GM23338 (cell line): ENCODE data around the gene LRIT2. TPM values are rescaled to one million over a fixed set of nuclear protein-coding genes. Genes with fewer than 3 reads are reported as not detected.

Source experiments
- ATAC-seq: fragments of 200-7000 bp; cut with Tn5 transposase; 3 replicates; pipeline ENCODE4 v1.9.1; 2020
- DNase-seq: peaks from one replicate; pipeline ENCODE4 v3.0.0-alpha.2; 2015; ENCODE audit warnings: low spot score
- H2AFZ ChIP-seq: fragments of 200-600 bp; sonication (generic); 2 replicates; pipeline ENCODE4 v1.8.0; 2016; ENCODE audit warnings: antibody characterized with exemption, mild to moderate bottlenecking, moderate library complexity
- H3F3A ChIP-seq: fragments of 200-600 bp; sonication (generic); replicated peaks from 2 replicates; pipeline ENCODE4 v1.8.0; 2017; ENCODE audit warnings: antibody characterized with exemption, mixed run types, low read depth
- H3K27ac ChIP-seq: fragments of 200-600 bp; sonication (generic); 2 replicates; pipeline ENCODE4 v1.6.1; 2016; ENCODE audit warnings: low read depth
- H3K27me3 ChIP-seq: fragments of 200-600 bp; sonication (generic); 2 replicates; pipeline ENCODE4 v1.8.0; 2016; ENCODE audit warnings: mild to moderate bottlenecking, mixed run types, moderate library complexity; ENCODE audit not compliant: insufficient read depth
- H3K36me3 ChIP-seq: fragments of 200-600 bp; sonication (generic); 2 replicates; pipeline ENCODE4 v1.8.0; 2016; ENCODE audit warnings: mild to moderate bottlenecking; ENCODE audit not compliant: insufficient read depth
- H3K4me1 ChIP-seq: fragments of 200-600 bp; sonication (generic); 2 replicates; pipeline ENCODE4 v1.8.0; 2016; ENCODE audit warnings: mild to moderate bottlenecking, moderate library complexity; ENCODE audit not compliant: insufficient read depth
- H3K4me2 ChIP-seq: fragments of 200-600 bp; sonication (generic); 2 replicates; pipeline ENCODE4 v1.7.1; 2017; ENCODE audit warnings: mixed run types
- H3K4me3 ChIP-seq: fragments of 200-600 bp; sonication (generic); 2 replicates; pipeline ENCODE4 v1.6.1; 2016; ENCODE audit warnings: mixed run types
- H3K79me2 ChIP-seq: fragments of 200-600 bp; sonication (generic); replicated peaks from 2 replicates; pipeline ENCODE4 v1.8.0; 2017; ENCODE audit warnings: mild to moderate bottlenecking; ENCODE audit not compliant: insufficient read depth
- H3K9me2 ChIP-seq: fragments of 200-600 bp; sonication (generic); 2 replicates; pipeline ENCODE4 v1.8.0; 2017; ENCODE audit not compliant: insufficient read depth
- H4K20me1 ChIP-seq: fragments of 200-600 bp; sonication (generic); replicated peaks from 2 replicates; pipeline ENCODE4 v1.8.0; 2017; ENCODE audit warnings: mild to moderate bottlenecking; ENCODE audit not compliant: insufficient read depth
- H3K27ac Mint-ChIP-seq: 2 replicates; pipeline ENCODE4 v1.8.0; 2020; ENCODE audit warnings: inconsistent platforms, mild to moderate bottlenecking, moderate library complexity, mixed read lengths
- H3K27me3 Mint-ChIP-seq: 3 replicates; pipeline ENCODE4 v1.8.0; 2022; ENCODE audit warnings: low read depth, mild to moderate bottlenecking, moderate library complexity, mixed read lengths, inconsistent platforms; ENCODE audit not compliant: insufficient read depth, poor library complexity
- H3K36me3 Mint-ChIP-seq: 3 replicates; pipeline ENCODE4 v1.8.0; 2021; ENCODE audit warnings: low read depth, mild to moderate bottlenecking, inconsistent platforms, moderate library complexity, mixed read lengths
- H3K4me1 Mint-ChIP-seq: 3 replicates; pipeline ENCODE4 v1.8.0; 2020; ENCODE audit warnings: mild to moderate bottlenecking, inconsistent platforms, mixed read lengths
- H3K4me3 Mint-ChIP-seq: 3 replicates; pipeline ENCODE4 v1.8.0; 2021; ENCODE audit warnings: moderate library complexity, mild to moderate bottlenecking, inconsistent platforms, mixed read lengths
- H3K9me3 Mint-ChIP-seq: 3 replicates; pipeline ENCODE4 v1.8.0; 2020; ENCODE audit warnings: moderate library complexity, mild to moderate bottlenecking, inconsistent platforms, mixed read lengths
- CREB1 ChIP-seq: fragments of 250-450 bp; sonication (Bioruptor Pico); IDR thresholded peaks from 2 replicates; pipeline ENCODE4 v1.5.0; 2020; ENCODE audit warnings: low read depth, mild to moderate bottlenecking, moderate library complexity
- EZH2 ChIP-seq: fragments of 200-600 bp; sonication (generic); IDR thresholded peaks from one replicate; pipeline ENCODE4 v1.8.0; 2017; ENCODE audit warnings: antibody characterized with exemption, mild to moderate bottlenecking, low read depth; ENCODE audit not compliant: unreplicated experiment
- EZH2phosphoT487 ChIP-seq: fragments of 200-600 bp; sonication (generic); IDR thresholded peaks from one replicate; pipeline ENCODE4 v1.8.1; 2018; ENCODE audit warnings: antibody characterized with exemption; ENCODE audit not compliant: unreplicated experiment
- JUNB ChIP-seq: IDR thresholded peaks from one replicate; pipeline ENCODE4 v1.6.1; 2016; ENCODE audit warnings: antibody characterized with exemption; ENCODE audit not compliant: unreplicated experiment
- NANOG ChIP-seq: IDR thresholded peaks from 2 replicates; pipeline ENCODE4 v1.6.1; 2016; ENCODE audit warnings: antibody characterized with exemption, borderline replicate concordance
- POLR2AphosphoS5 ChIP-seq: IDR thresholded peaks from 2 replicates; pipeline ENCODE4 v1.6.1; 2016; ENCODE audit warnings: antibody characterized with exemption, low read depth
- STAT1 ChIP-seq: IDR thresholded peaks from one replicate; pipeline ENCODE4 v1.6.1; 2016; ENCODE audit warnings: antibody characterized with exemption; ENCODE audit not compliant: unreplicated experiment
- ZNF114 ChIP-seq: fragments of 250-450 bp; sonication (Bioruptor Pico); IDR thresholded peaks from 2 replicates; pipeline ENCODE4 v1.5.0; 2020; ENCODE audit warnings: mild to moderate bottlenecking, moderate library complexity
- ZNF331 ChIP-seq: fragments of 250-450 bp; sonication (Bioruptor Pico); IDR thresholded peaks from 2 replicates; pipeline ENCODE4 v1.5.0; 2020; ENCODE audit warnings: low read depth, mild to moderate bottlenecking, moderate library complexity
- polyA plus RNA-seq: library from polyadenylated mRNA; unstranded; fragments of >200 nt; fragmentation: Nextera tagmentation; extraction: Ambion mirVana; gene quantifications from 2 replicates; pipeline ENCODE4 v1.2.1, GENCODE V29; 2016
- total RNA-seq: library from RNA; depleted of rRNA; stranded (reverse); fragments of >200 nt; shearing (Covaris generic); gene quantifications from 2 replicates; pipeline ENCODE4 v1.2.3, GENCODE V29; 2014
- TF ChIP-seq, protein P1 (sequence below), 2 experiments: fragments of 200-600 bp in 1 of 2; sonication (generic) in 1 of 2; conservative IDR thresholded peaks; 2 replicates each; pipeline versions ENCODE4 v1.5.1 to v1.6.1; 2016 to 2017; ENCODE audit warnings: antibody characterized with exemption in 2 of 2, low read depth in 2 of 2, mild to moderate bottlenecking in 2 of 2, moderate library complexity in 1 of 2
- TF ChIP-seq, protein P2 (sequence below): IDR thresholded peaks from one replicate; pipeline ENCODE4 v1.6.1; 2018; ENCODE audit warnings: antibody characterized with exemption; ENCODE audit not compliant: unreplicated experiment
- TF ChIP-seq, protein P3 (sequence below): IDR thresholded peaks from 2 replicates; pipeline ENCODE4 v1.6.1; 2016; ENCODE audit warnings: antibody characterized with exemption
- TF ChIP-seq, protein P4 (sequence below): fragments of 250-450 bp; sonication (Bioruptor Pico); IDR thresholded peaks from 2 replicates; pipeline ENCODE4 v1.5.0; 2020; ENCODE audit warnings: mild to moderate bottlenecking, moderate library complexity

Gene LRIT2
- total and polyA plus RNA-seq, 2 experiments from 2014 or later = not detected

DNA sequence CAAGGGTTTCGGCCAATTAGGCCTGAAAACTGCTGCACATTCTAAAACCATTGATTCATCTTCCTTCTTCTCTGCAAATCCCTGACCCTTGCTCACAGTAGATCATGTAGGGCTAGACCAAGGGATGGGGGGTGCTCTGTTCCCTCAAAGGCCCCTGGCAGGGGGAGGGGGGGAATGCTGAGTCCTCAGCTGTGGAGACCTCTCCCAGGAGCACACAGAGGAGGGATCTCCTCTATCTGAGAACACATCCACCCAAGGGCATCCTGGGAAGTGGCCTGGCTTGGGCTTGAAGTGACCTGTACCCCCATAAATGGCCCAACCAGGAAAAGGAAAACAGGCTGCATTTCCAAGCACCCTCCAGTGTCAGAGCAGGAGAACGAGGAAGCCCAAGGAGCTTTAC lies 32.0 kb downstream of the LRIT2 start:
- peaks cover 3% of the 10 kb centered on the region; the same call in 1 of the 2 replicates for H3K4me1 ChIP-seq
- no peaks in the 10 kb centered on the region for H3K36me3 ChIP-seq
- H3K4me3 ChIP-seq = no peak overlapping the region
- no peak for DNase-seq
- Mint-ChIP-seq H3K4me3 (no peak overlapping the region), H3K9me3 (no peaks in the 10 kb centered on the region), H3K4me1 (peaks cover 5% of the 10 kb centered on the region), H3K27me3 (peaks cover 40% of the 10 kb centered on the region), H3K27ac (no peak overlapping the region), H3K36me3 (no peaks in the 10 kb centered on the region)
- H3K4me2 ChIP-seq = no peak overlapping the region
- no peaks in the 10 kb centered on the region for H3K79me2 ChIP-seq
- H3K27me3 ChIP-seq = peaks cover 40% of the 10 kb centered on the region
- no peaks in the 10 kb centered on the region for H4K20me1 ChIP-seq
- TF ChIP-seq NANOG = no peak
- TF ChIP-seq POLR2AphosphoS5 = no peak
- TF ChIP-seq, protein P1, sequence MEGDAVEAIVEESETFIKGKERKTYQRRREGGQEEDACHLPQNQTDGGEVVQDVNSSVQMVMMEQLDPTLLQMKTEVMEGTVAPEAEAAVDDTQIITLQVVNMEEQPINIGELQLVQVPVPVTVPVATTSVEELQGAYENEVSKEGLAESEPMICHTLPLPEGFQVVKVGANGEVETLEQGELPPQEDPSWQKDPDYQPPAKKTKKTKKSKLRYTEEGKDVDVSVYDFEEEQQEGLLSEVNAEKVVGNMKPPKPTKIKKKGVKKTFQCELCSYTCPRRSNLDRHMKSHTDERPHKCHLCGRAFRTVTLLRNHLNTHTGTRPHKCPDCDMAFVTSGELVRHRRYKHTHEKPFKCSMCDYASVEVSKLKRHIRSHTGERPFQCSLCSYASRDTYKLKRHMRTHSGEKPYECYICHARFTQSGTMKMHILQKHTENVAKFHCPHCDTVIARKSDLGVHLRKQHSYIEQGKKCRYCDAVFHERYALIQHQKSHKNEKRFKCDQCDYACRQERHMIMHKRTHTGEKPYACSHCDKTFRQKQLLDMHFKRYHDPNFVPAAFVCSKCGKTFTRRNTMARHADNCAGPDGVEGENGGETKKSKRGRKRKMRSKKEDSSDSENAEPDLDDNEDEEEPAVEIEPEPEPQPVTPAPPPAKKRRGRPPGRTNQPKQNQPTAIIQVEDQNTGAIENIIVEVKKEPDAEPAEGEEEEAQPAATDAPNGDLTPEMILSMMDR (conservative IDR thresholded peaks at IDR 0.05; ENCODE audit: low read depth in 2 of 2) = no peak
- TF ChIP-seq, protein P2, sequence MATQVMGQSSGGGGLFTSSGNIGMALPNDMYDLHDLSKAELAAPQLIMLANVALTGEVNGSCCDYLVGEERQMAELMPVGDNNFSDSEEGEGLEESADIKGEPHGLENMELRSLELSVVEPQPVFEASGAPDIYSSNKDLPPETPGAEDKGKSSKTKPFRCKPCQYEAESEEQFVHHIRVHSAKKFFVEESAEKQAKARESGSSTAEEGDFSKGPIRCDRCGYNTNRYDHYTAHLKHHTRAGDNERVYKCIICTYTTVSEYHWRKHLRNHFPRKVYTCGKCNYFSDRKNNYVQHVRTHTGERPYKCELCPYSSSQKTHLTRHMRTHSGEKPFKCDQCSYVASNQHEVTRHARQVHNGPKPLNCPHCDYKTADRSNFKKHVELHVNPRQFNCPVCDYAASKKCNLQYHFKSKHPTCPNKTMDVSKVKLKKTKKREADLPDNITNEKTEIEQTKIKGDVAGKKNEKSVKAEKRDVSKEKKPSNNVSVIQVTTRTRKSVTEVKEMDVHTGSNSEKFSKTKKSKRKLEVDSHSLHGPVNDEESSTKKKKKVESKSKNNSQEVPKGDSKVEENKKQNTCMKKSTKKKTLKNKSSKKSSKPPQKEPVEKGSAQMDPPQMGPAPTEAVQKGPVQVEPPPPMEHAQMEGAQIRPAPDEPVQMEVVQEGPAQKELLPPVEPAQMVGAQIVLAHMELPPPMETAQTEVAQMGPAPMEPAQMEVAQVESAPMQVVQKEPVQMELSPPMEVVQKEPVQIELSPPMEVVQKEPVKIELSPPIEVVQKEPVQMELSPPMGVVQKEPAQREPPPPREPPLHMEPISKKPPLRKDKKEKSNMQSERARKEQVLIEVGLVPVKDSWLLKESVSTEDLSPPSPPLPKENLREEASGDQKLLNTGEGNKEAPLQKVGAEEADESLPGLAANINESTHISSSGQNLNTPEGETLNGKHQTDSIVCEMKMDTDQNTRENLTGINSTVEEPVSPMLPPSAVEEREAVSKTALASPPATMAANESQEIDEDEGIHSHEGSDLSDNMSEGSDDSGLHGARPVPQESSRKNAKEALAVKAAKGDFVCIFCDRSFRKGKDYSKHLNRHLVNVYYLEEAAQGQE = no peak
- TF ChIP-seq ZNF331 (CRISPR knock-in tag) = no peak
- TF ChIP-seq CREB1 (CRISPR knock-in tag) = no peak
- no peak for TF ChIP-seq JUNB
- no peak for TF ChIP-seq ZNF114 (CRISPR knock-in tag)
- TF ChIP-seq EZH2phosphoT487 = no peak
- TF ChIP-seq EZH2 = no peak
- TF ChIP-seq, protein P3, sequence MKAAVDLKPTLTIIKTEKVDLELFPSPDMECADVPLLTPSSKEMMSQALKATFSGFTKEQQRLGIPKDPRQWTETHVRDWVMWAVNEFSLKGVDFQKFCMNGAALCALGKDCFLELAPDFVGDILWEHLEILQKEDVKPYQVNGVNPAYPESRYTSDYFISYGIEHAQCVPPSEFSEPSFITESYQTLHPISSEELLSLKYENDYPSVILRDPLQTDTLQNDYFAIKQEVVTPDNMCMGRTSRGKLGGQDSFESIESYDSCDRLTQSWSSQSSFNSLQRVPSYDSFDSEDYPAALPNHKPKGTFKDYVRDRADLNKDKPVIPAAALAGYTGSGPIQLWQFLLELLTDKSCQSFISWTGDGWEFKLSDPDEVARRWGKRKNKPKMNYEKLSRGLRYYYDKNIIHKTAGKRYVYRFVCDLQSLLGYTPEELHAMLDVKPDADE = no peak
- TF ChIP-seq STAT1 = no peak
- TF ChIP-seq, protein P4, sequence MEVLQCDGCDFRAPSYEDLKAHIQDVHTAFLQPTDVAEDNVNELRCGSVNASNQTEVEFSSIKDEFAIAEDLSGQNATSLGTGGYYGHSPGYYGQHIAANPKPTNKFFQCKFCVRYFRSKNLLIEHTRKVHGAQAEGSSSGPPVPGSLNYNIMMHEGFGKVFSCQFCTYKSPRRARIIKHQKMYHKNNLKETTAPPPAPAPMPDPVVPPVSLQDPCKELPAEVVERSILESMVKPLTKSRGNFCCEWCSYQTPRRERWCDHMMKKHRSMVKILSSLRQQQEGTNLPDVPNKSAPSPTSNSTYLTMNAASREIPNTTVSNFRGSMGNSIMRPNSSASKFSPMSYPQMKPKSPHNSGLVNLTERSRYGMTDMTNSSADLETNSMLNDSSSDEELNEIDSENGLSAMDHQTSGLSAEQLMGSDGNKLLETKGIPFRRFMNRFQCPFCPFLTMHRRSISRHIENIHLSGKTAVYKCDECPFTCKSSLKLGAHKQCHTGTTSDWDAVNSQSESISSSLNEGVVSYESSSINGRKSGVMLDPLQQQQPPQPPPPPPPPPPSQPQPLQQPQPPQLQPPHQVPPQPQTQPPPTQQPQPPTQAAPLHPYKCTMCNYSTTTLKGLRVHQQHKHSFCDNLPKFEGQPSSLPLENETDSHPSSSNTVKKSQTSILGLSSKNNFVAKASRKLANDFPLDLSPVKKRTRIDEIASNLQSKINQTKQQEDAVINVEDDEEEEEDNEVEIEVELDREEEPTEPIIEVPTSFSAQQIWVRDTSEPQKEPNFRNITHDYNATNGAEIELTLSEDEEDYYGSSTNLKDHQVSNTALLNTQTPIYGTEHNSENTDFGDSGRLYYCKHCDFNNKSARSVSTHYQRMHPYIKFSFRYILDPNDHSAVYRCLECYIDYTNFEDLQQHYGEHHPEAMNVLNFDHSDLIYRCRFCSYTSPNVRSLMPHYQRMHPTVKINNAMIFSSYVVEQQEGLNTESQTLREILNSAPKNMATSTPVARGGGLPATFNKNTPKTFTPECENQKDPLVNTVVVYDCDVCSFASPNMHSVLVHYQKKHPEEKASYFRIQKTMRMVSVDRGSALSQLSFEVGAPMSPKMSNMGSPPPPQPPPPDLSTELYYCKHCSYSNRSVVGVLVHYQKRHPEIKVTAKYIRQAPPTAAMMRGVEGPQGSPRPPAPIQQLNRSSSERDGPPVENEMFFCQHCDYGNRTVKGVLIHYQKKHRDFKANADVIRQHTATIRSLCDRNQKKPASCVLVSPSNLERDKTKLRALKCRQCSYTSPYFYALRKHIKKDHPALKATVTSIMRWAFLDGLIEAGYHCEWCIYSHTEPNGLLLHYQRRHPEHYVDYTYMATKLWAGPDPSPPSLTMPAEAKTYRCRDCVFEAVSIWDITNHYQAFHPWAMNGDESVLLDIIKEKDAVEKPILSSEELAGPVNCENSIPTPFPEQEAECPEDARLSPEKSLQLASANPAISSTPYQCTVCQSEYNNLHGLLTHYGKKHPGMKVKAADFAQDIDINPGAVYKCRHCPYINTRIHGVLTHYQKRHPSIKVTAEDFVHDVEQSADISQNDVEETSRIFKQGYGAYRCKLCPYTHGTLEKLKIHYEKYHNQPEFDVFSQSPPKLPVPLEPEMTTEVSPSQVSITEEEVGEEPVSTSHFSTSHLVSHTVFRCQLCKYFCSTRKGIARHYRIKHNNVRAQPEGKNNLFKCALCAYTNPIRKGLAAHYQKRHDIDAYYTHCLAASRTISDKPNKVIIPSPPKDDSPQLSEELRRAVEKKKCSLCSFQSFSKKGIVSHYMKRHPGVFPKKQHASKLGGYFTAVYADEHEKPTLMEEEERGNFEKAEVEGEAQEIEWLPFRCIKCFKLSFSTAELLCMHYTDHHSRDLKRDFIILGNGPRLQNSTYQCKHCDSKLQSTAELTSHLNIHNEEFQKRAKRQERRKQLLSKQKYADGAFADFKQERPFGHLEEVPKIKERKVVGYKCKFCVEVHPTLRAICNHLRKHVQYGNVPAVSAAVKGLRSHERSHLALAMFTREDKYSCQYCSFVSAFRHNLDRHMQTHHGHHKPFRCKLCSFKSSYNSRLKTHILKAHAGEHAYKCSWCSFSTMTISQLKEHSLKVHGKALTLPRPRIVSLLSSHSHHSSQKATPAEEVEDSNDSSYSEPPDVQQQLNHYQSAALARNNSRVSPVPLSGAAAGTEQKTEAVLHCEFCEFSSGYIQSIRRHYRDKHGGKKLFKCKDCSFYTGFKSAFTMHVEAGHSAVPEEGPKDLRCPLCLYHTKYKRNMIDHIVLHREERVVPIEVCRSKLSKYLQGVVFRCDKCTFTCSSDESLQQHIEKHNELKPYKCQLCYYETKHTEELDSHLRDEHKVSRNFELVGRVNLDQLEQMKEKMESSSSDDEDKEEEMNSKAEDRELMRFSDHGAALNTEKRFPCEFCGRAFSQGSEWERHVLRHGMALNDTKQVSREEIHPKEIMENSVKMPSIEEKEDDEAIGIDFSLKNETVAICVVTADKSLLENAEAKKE (CRISPR knock-in tag) = no peak
- no peak overlapping the region for H2AFZ ChIP-seq
- no peak for ATAC-seq
- no peaks in the 10 kb centered on the region for H3K9me2 ChIP-seq
- H3F3A ChIP-seq = no peaks in the 10 kb centered on the region
- no peak overlapping the region for H3K27ac ChIP-seq
